Prostate gland (tissue), 2 donors: Measurements from ENCODE around the gene SLC25A13.

ENCODE experiments used
- CTCF ChIP-seq, 4 experiments: fragments of 200-600 bp in 2 of 4; fragments of 450-650 bp in 2 of 4; sonication (generic) in 2 of 4; IDR thresholded peaks; 1 replicate in 3 of 4; 2 replicates in 1 of 4; pipeline ENCODE4 v1.5.1; 2016 to 2019; ENCODE audit warnings: antibody characterized with exemption in 4 of 4, mild to moderate bottlenecking in 2 of 4, moderate library complexity in 2 of 4
- POLR2AphosphoS5 ChIP-seq: sonication (generic); formaldehyde crosslinking; IDR thresholded peaks from one replicate; pipeline ENCODE4 v1.6.1; 2017; ENCODE audit warnings: antibody characterized with exemption

GRCh38 chr7:96253964-96254363, 67.9 kb downstream of the SLC25A13 start:
- TF ChIP-seq CTCF (IDR thresholded peaks at IDR 0.05) (no peak), POLR2AphosphoS5 (no peak)
